ENCODE data around the gene NOS1AP.

NOS1AP gene

GRCh38 chr1:162368451-162368850 is 299.0 kb downstream of the NOS1AP start:
- Mint-ChIP-seq H3K27ac (no peak overlapping the region), H3K36me3 (ENCODE audit: low read depth) (no peaks in the 10 kb centered on the region), H3K27me3 (no peaks in the 10 kb centered on the region), H3K4me1 (ENCODE audit: low read depth) (no peaks in the 10 kb centered on the region), H3K4me3 (no peak overlapping the region), H3K9me3 (no peaks in the 10 kb centered on the region)
- no peak for DNase-seq

DNA sequence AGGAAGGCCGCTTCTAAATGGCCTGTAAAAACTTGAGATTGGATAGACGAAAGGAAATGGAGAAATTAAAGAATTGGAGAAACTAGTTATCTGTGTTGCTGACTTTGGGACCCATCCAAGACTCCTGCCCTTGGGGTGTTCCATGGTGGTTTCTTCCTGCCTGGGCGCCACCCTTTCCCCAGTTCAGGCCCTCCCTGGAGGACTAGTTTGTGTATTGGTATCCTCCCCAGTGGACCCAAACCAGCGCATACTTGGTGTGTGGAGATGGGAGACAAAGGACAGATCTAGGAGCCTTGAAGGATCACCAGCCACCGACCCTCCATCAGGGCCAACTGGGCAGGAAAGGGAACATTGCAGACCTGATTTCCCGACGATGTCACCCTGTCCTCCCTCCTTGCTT is 300.1 kb downstream of the NOS1AP start:
- Mint-ChIP-seq H3K9me3 (no peaks in the 10 kb centered on the region), H3K36me3 (ENCODE audit: low read depth) (no peaks in the 10 kb centered on the region), H3K27me3 (no peaks in the 10 kb centered on the region), H3K4me1 (ENCODE audit: low read depth) (no peaks in the 10 kb centered on the region), H3K27ac (no peak overlapping the region), H3K4me3 (no peak overlapping the region)
- no peak for DNase-seq

DNA sequence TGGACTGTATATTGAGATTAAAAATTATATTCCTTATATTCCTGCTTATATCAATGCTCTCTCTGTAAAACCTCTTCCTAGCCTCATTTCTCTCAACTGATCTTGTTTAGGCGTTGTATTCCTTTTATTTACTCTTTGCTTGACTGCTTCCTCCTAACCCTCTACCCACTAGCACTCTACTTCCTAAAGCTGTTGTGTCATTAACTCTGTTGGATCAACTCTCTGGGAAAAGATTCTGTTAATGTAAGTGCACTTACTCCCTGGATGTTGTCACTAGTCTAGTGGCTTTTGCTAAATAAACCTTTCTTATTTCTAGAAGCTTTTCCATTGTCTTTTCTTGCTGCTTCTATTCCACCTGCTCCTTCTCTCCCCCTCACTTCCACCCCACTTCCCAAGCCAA is 300.7 kb downstream of the NOS1AP start:
- no peak for DNase-seq
- H3K36me3 Mint-ChIP-seq (ENCODE audit: low read depth), result no peaks in the 10 kb centered on the region
- no peaks in the 10 kb centered on the region for H3K27me3 Mint-ChIP-seq
- no peaks in the 10 kb centered on the region for H3K9me3 Mint-ChIP-seq
- H3K4me1 Mint-ChIP-seq (ENCODE audit: low read depth), result no peaks in the 10 kb centered on the region
- H3K4me3 Mint-ChIP-seq, result no peak overlapping the region
- H3K27ac Mint-ChIP-seq, result no peak overlapping the region

DNA sequence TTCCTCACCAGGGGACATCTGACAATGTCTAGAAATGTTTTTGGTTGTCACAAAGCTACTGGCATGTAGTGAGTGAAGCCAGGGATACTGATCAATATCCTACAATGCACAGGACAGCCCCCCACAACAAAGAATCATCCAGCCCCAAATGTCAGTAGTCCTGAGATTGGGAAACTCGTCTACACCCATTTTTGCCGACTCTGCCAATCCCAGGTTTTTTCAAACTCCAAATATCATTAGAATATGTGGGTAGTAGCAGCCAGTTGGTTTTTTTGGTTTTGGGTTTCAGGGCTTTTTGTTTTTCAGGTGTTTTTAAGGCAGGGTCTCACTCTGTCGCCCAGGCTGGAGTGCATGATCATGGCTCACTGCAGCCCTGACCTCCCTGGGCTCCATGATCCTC is 301.2 kb downstream of the NOS1AP start:
- no peak for DNase-seq
- Mint-ChIP-seq H3K27ac (no peak overlapping the region), H3K4me1 (ENCODE audit: low read depth) (no peaks in the 10 kb centered on the region), H3K27me3 (no peaks in the 10 kb centered on the region), H3K36me3 (ENCODE audit: low read depth) (no peaks in the 10 kb centered on the region), H3K9me3 (no peaks in the 10 kb centered on the region), H3K4me3 (no peak overlapping the region)

GRCh38 chr1:162371611-162372010 is 302.1 kb downstream of the NOS1AP start:
- H3K27me3 Mint-ChIP-seq, result no peaks in the 10 kb centered on the region
- H3K36me3 Mint-ChIP-seq (ENCODE audit: low read depth), result no peaks in the 10 kb centered on the region
- no peak overlapping the region for H3K4me3 Mint-ChIP-seq
- no peak for DNase-seq
- no peaks in the 10 kb centered on the region for H3K9me3 Mint-ChIP-seq
- H3K4me1 Mint-ChIP-seq (ENCODE audit: low read depth), result no peaks in the 10 kb centered on the region
- no peak overlapping the region for H3K27ac Mint-ChIP-seq

- no peak overlapping the region for H3K4me3 Mint-ChIP-seq
- H3K27me3 Mint-ChIP-seq, result no peaks in the 10 kb centered on the region
- no peak for DNase-seq
- H3K9me3 Mint-ChIP-seq, result no peaks in the 10 kb centered on the region
- H3K4me1 Mint-ChIP-seq (ENCODE audit: low read depth), result no peaks in the 10 kb centered on the region
- no peak overlapping the region for H3K27ac Mint-ChIP-seq
- H3K36me3 Mint-ChIP-seq (ENCODE audit: low read depth), result no peaks in the 10 kb centered on the region
These were observed 302.9 kb downstream of the NOS1AP start for GRCh38 chr1:162372159-162373071.

- H3K4me1 Mint-ChIP-seq (ENCODE audit: low read depth), result no peaks in the 10 kb centered on the region
- H3K4me3 Mint-ChIP-seq, result no peak overlapping the region
- no peak overlapping the region for H3K27ac Mint-ChIP-seq
- H3K9me3 Mint-ChIP-seq, result no peaks in the 10 kb centered on the region
- H3K36me3 Mint-ChIP-seq (ENCODE audit: low read depth), result no peaks in the 10 kb centered on the region
- no peaks in the 10 kb centered on the region for H3K27me3 Mint-ChIP-seq
- no peak for DNase-seq
These were observed 303.6 kb downstream of the NOS1AP start for GRCh38 chr1:162373072-162373427.

- Mint-ChIP-seq H3K27me3 (no peaks in the 10 kb centered on the region), H3K9me3 (no peaks in the 10 kb centered on the region), H3K4me1 (ENCODE audit: low read depth) (no peaks in the 10 kb centered on the region)
These were observed 304.2 kb downstream of the NOS1AP start for GRCh38 chr1:162373541-162374260.

DNA sequence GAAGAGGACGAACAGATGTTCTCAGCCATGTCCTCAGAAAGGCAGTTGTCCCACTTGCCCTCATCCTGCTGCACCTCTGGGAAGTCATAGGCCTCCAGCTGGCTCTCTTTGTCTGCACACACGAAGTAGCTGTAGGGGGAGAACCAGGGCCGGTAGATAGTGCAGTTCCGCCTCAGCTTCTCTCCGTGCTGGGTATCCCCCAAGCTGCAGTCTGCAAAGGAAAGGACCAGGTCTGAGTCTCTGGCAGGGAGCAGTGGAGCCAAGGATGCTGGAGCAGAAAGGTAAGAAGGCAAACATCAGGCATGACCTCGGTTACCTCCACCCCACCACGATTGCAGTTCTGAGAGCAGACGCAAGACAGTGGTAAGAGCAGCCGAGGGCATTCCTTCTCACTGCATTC is 304.9 kb downstream of the NOS1AP start:
- Mint-ChIP-seq H3K4me3 (no peak overlapping the region), H3K9me3 (no peaks in the 10 kb centered on the region), H3K27ac (no peak overlapping the region), H3K36me3 (ENCODE audit: low read depth) (no peaks in the 10 kb centered on the region), H3K4me1 (ENCODE audit: low read depth) (no peaks in the 10 kb centered on the region), H3K27me3 (no peaks in the 10 kb centered on the region)
- no peak for DNase-seq

More at GRCh38 chr1:162373541-162374260, 304.2 kb downstream of the NOS1AP start:
- no peak for DNase-seq
- Mint-ChIP-seq H3K4me3 (no peak overlapping the region), H3K27ac (no peak overlapping the region), H3K36me3 (ENCODE audit: low read depth) (no peaks in the 10 kb centered on the region)

- Mint-ChIP-seq H3K36me3 (ENCODE audit: low read depth) (no peaks in the 10 kb centered on the region), H3K27me3 (no peaks in the 10 kb centered on the region), H3K27ac (no peak overlapping the region), H3K9me3 (no peaks in the 10 kb centered on the region), H3K4me1 (ENCODE audit: low read depth) (no peaks in the 10 kb centered on the region), H3K4me3 (no peak overlapping the region)
- DNase-seq, result no peak
These were observed 306.0 kb downstream of the NOS1AP start for GRCh38 chr1:162375463-162375862.

DNA sequence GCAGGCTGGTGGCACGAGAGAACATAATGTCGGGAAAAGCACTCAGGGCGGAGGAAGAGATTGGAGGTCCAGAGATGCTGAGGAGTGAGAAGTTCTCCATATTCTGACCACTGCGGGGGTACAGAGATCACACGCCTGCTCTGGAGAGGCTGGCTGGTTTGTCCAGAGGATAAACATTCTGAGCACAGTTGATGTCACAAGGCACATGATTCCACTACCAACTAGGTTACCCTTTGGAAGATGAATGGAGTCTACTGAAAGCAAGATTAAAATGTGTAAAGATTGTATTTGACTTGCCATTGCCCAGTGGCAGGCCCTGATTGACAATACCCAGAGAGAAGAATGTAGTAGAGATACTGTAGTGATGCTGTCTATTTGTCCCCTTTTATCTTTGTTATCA is 307.2 kb downstream of the NOS1AP start, which contains the start of gene SPATA46:
TSS of gene SPATA46 (minus strand) at position 164 of the 400 bp plus-strand sequence. CDS start at position 100, 64 bp downstream.
- no peak within 1 kb of the TSS for H3K27ac Mint-ChIP-seq
- no peak within 1 kb of the TSS for H3K4me3 Mint-ChIP-seq
- H3K27me3 Mint-ChIP-seq, result no peaks in the 10 kb centered on the region
- no peaks in the 10 kb centered on the region for H3K9me3 Mint-ChIP-seq
- DNase-seq, result no peak
- no peaks in the 10 kb centered on the region for H3K4me1 Mint-ChIP-seq (ENCODE audit: low read depth)
- H3K36me3 Mint-ChIP-seq (ENCODE audit: low read depth), result no peaks in the 10 kb centered on the region

- Mint-ChIP-seq H3K9me3 (no peaks in the 10 kb centered on the region), H3K4me3 (no peak overlapping the region), H3K4me1 (ENCODE audit: low read depth) (no peaks in the 10 kb centered on the region), H3K36me3 (ENCODE audit: low read depth) (no peaks in the 10 kb centered on the region), H3K27me3 (no peaks in the 10 kb centered on the region), H3K27ac (no peak overlapping the region)
- DNase-seq, result no peak
These were observed 310.8 kb downstream of the NOS1AP start for GRCh38 chr1:162380061-162380846.

DNA sequence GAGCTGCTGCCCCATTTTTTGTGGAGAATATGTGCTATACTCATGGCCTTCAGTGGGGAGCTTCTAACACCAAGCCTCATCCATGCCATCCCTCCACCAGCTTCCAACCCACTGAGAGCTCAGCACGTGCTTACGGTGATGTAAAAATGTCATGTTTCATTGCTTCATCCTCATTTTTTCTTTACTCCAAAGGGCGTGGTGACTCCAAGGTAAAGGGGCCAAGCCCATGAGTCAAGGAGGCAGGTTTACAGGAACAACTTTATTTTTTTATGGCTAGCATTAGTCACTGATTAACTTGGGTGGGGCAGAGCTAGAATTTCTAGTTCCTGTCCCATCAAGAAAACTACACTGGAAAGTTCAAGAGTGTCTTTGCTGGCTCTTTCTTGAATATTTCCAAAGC is 311.9 kb downstream of the NOS1AP start, which contains the start of gene C1orf226:
TSS of gene C1orf226 (plus strand) at position 346 of the 400 bp plus-strand sequence. CDS start 174 bp downstream, outside the sequence.
- H3K4me1 Mint-ChIP-seq (ENCODE audit: low read depth), result no peaks in the 10 kb centered on the region
- no peaks in the 10 kb centered on the region for H3K27me3 Mint-ChIP-seq
- no peak for DNase-seq
- H3K36me3 Mint-ChIP-seq (ENCODE audit: low read depth), result no peaks in the 10 kb centered on the region
- no peak within 1 kb of the TSS for H3K27ac Mint-ChIP-seq
- H3K9me3 Mint-ChIP-seq, result no peaks in the 10 kb centered on the region
- H3K4me3 Mint-ChIP-seq, result no peak within 1 kb of the TSS

DNA sequence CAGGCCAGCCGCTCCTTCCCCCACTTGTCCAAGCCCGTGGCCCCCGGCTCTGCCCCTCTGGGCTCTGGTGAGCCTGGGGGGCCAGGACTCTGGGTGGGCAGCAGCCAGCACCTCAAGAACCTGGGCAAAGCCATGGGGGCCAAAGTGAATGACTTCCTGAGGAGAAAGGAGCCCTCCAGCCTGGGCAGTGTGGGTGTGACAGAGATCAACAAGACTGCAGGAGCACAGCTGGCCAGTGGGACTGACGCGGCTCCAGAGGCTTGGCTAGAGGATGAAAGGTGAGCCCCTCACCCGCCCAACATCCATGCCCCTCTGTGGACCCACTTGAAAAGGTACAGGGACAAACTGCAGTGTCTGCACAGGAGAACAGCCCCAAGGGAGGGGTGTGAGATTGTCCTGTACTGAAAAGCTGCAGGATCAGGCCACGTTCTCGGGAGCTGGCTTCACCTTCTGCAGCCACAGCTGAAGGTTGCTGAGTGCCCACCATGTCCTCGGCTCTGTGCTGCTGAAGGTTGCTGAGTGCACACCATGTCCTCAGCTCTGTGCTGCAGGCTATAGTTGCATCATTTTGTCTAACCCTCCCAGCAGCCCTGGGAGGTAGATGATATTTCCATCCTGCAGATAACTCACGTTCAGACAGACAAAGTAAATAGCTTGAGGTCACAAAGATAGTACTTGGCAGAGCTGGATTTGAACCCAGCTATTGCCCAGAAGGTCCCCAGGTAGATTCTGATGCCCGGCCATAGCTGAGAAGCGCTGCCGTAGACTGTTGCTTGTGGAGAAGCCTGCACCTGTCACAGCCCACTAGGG is 312.7 kb downstream of the NOS1AP start:
- Mint-ChIP-seq H3K36me3 (ENCODE audit: low read depth) (no peaks in the 10 kb centered on the region), H3K4me1 (ENCODE audit: low read depth) (no peaks in the 10 kb centered on the region), H3K27ac (no peak overlapping the region), H3K9me3 (no peaks in the 10 kb centered on the region), H3K4me3 (no peak overlapping the region), H3K27me3 (no peaks in the 10 kb centered on the region)
- no peak for DNase-seq

Measured in activated T-cell treated with anti-CD3 and anti-CD28 coated beads, Interleukin-2, amount 50 U/mL, for 24 hours (primary cell).